ENCODE results near the gene KIF2A.

- TF ChIP-seq, protein P1, sequence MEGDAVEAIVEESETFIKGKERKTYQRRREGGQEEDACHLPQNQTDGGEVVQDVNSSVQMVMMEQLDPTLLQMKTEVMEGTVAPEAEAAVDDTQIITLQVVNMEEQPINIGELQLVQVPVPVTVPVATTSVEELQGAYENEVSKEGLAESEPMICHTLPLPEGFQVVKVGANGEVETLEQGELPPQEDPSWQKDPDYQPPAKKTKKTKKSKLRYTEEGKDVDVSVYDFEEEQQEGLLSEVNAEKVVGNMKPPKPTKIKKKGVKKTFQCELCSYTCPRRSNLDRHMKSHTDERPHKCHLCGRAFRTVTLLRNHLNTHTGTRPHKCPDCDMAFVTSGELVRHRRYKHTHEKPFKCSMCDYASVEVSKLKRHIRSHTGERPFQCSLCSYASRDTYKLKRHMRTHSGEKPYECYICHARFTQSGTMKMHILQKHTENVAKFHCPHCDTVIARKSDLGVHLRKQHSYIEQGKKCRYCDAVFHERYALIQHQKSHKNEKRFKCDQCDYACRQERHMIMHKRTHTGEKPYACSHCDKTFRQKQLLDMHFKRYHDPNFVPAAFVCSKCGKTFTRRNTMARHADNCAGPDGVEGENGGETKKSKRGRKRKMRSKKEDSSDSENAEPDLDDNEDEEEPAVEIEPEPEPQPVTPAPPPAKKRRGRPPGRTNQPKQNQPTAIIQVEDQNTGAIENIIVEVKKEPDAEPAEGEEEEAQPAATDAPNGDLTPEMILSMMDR (IDR thresholded peaks at IDR 0.05; ENCODE audit: borderline replicate concordance, extremely low read depth, low read length, poor library complexity, severe bottlenecking), result no peak
- no peak for TF ChIP-seq EZH2 (IDR thresholded peaks at IDR 0.05; ENCODE audit: borderline replicate concordance, low read depth, low read length, severe bottlenecking)
These were observed 22.9 kb downstream of the KIF2A start for GRCh38 chr5:62328772-62329491.
